Thoracic aorta (tissue), 2 donors: Measurements from ENCODE around the gene GPC6. TPM values are rescaled to one million over a fixed set of nuclear protein-coding genes. Genes with fewer than 3 reads are reported as not detected.

Source experiments
- ATAC-seq: fragments of 150-250 bp; one replicate; pipeline ENCODE4 v1.8.0; 2017; ENCODE audit warnings: low read depth; ENCODE audit not compliant: insufficient number of reproducible peaks, low FRiP score
- DNase-seq: peaks from one replicate; pipeline ENCODE4 v3.0.0-alpha.2; 2020; ENCODE audit warnings: low spot score
- H3K27ac ChIP-seq, 2 donors: fragments of 200-600 bp; sonication (generic); 1 replicate in 1 of 2; 2 replicates in 1 of 2; pipeline ENCODE4 v1.5.1; 2016; ENCODE audit warnings: mild to moderate bottlenecking in 2 of 2, moderate library complexity in 2 of 2
- H3K27me3 ChIP-seq: fragments of 200-600 bp; sonication (generic); replicated peaks from 2 replicates; pipeline ENCODE4 v1.6.0; 2016; ENCODE audit warnings: mild to moderate bottlenecking; ENCODE audit not compliant: insufficient read depth
- H3K36me3 ChIP-seq: fragments of 200-600 bp; sonication (generic); one replicate; pipeline ENCODE4 v1.5.1; 2016
- H3K4me1 ChIP-seq, 2 donors: fragments of 200-600 bp; sonication (generic); 1 replicate in 1 of 2; 2 replicates in 1 of 2; pipeline versions ENCODE4 v1.5.1 to v1.6.0; 2016; ENCODE audit warnings: low read depth in 2 of 2, mild to moderate bottlenecking in 1 of 2; ENCODE audit not compliant: control insufficient read depth in 1 of 2
- H3K4me3 ChIP-seq: fragments of 200-600 bp; sonication (generic); 2 replicates; pipeline ENCODE4 v1.5.1; 2016; ENCODE audit warnings: mild to moderate bottlenecking
- H3K9me3 ChIP-seq: fragments of 200-600 bp; sonication (generic); 2 replicates; pipeline ENCODE4 v1.5.1; 2016
- total RNA-seq, 2 donors: library from RNA; depleted of rRNA; stranded (reverse); fragments of >200 nt; gene quantifications; one replicate each; pipeline versions ENCODE4 v1.1.0 to v1.2.3, GENCODE V29; 2016
- TF ChIP-seq, protein P1 (sequence below): fragments of 200-600 bp; sonication (generic); IDR thresholded peaks from one replicate; pipeline ENCODE4 v1.5.1; 2019; ENCODE audit warnings: antibody characterized with exemption

Gene GPC6
- total RNA-seq, 2 donors from 2014 or later = 34.9 to 56.4 TPM

DNA sequence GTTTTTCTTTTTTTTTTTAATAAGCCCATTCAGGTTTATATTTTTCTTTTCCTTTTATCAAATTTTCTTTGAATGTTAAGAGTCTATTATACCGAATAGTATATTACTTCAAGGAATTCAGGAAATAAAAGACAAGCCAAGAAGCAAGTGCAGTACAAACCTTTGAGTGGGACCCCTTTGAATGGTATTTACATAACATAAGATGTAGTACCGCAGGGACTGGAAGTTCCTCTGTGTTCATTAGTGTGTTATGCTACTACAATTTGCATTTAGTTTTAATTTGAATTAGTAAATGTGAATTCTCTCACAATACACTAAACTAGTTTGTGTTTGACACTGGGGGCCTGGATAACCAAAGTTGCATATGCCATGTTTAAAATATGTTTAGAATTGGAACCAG, 913.4 kb downstream of the GPC6 start:
- no peaks in the 10 kb centered on the region for H3K9me3 ChIP-seq
- H3K36me3 ChIP-seq = no peaks in the 10 kb centered on the region
- DNase-seq = no peak
- TF ChIP-seq, protein P1, sequence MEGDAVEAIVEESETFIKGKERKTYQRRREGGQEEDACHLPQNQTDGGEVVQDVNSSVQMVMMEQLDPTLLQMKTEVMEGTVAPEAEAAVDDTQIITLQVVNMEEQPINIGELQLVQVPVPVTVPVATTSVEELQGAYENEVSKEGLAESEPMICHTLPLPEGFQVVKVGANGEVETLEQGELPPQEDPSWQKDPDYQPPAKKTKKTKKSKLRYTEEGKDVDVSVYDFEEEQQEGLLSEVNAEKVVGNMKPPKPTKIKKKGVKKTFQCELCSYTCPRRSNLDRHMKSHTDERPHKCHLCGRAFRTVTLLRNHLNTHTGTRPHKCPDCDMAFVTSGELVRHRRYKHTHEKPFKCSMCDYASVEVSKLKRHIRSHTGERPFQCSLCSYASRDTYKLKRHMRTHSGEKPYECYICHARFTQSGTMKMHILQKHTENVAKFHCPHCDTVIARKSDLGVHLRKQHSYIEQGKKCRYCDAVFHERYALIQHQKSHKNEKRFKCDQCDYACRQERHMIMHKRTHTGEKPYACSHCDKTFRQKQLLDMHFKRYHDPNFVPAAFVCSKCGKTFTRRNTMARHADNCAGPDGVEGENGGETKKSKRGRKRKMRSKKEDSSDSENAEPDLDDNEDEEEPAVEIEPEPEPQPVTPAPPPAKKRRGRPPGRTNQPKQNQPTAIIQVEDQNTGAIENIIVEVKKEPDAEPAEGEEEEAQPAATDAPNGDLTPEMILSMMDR = no peak
- no peaks in the 10 kb centered on the region for H3K27me3 ChIP-seq
- H3K4me1 ChIP-seq = no peaks in the 10 kb centered on the region
- H3K27ac ChIP-seq = no peak overlapping the region
- no peak overlapping the region for H3K4me3 ChIP-seq
- no peak for ATAC-seq

DNA sequence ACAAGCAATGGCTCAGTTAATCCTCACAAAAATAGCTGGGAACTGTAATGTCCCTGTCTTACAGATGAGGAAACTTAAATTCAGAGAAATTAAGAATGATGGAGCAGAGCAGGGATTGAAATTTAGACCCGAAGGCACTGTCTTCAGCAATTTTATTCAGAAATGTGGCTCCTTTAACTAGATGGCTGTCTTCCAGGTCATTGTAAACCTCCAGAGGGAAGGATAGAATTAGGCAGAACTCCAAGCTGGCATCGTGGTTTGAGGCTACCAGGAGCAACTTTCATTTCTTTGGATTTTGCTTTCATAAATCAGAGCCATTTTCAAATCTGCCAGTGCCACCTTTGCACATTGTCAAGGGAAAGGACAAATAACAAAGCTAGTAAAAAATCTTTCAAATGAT, 913.9 kb downstream of the GPC6 start:
- no peak for ATAC-seq
- Histone ChIP-seq H3K9me3 (no peaks in the 10 kb centered on the region), H3K4me1 (no peaks in the 10 kb centered on the region), H3K27me3 (no peaks in the 10 kb centered on the region), H3K27ac (no peak overlapping the region), H3K4me3 (no peak overlapping the region), H3K36me3 (no peaks in the 10 kb centered on the region)
- DNase-seq = no peak
- TF ChIP-seq, protein P1 = no peak

DNA sequence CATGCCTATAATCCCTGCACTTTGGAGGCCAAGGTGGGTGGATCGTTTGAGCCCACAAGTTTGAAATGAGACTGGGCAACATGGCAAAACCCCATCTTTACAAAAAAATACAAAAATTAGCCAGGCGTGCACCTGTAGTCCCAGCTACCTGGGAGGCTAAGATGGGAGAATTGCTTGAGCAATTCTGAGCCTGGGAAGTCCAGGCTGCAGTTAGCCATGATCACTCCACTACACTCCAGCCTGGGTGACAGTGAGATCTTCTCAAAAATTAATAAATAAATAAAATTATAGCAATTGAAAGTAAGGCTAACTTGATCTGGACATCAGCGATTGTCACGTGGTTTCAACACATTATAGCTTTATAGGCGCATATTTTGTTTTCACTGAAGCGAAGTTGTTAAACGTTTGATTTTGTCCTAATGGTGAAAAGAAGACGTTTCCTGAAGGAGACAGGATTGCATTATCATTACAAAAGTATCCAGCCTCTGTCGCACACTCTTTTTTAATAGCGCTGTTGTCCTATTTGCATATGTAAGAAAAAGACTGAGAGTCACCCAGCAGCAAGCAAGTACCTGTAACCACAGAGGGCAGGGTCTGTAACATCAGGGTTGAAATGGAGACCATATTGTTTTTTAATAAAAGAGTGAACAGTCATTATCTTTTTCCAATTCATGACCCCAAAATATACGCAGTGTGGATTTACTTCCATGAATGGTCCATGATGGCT, 917.2 kb downstream of the GPC6 start:
- H3K27me3 ChIP-seq = no peaks in the 10 kb centered on the region
- DNase-seq (no peak), ATAC-seq (no peak)
- TF ChIP-seq, protein P1 = no peak
- H3K4me1 ChIP-seq = no peaks in the 10 kb centered on the region
- H3K4me3 ChIP-seq = no peak overlapping the region
- no peaks in the 10 kb centered on the region for H3K36me3 ChIP-seq
- no peaks in the 10 kb centered on the region for H3K9me3 ChIP-seq
- no peak overlapping the region for H3K27ac ChIP-seq

DNA sequence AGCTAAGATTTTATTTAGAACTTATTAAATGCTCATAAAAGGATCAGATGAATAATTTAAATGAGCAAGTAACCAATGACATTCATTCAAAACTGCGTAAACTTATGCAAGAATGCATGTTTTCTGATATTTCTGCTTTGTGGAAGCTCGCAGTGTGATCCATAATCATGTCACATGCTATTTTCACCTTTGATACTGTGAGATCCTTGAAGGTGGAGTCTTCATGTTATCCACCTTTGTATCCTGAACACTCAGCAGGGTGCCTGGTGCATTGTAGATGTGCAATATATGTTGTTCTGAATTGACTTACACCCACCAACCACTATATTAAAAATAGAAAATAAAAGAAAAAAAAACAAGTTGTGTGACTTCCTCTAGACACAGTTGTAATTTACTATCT, 919.4 kb downstream of the GPC6 start:
- TF ChIP-seq, protein P1 = no peak
- H3K4me1 ChIP-seq = no peaks in the 10 kb centered on the region
- no peak overlapping the region for H3K27ac ChIP-seq
- no peak overlapping the region for H3K4me3 ChIP-seq
- no peaks in the 10 kb centered on the region for H3K9me3 ChIP-seq
- DNase-seq (no peak), ATAC-seq (no peak)
- H3K27me3 ChIP-seq = no peaks in the 10 kb centered on the region
- no peaks in the 10 kb centered on the region for H3K36me3 ChIP-seq

DNA sequence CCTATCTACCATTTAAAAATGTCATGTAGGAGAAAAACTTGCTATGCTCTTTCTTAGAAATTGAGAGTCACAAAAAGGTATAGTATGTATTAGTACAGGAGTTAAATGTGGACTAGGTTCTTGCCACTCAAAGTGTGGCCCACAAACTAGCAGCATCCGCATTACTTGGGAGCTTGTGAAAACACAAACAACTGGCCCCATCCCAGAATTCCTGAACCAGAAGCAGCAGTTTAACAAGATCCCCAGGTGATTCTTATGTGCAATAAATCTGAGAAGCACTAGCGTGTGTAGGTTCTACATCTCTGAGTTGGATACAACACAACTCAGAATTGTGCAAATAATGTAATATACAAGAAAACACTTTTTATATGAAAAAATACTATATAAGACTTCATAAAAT, 927.0 kb downstream of the GPC6 start:
- H3K27ac ChIP-seq = no peak overlapping the region
- TF ChIP-seq, protein P1 = no peak
- peaks cover 17 to 33% of the 10 kb centered on the region in 2 donors for H3K4me1 ChIP-seq
- H3K36me3 ChIP-seq = no peaks in the 10 kb centered on the region
- DNase-seq = no peak
- no peak overlapping the region for H3K4me3 ChIP-seq
- ATAC-seq = no peak
- H3K9me3 ChIP-seq = no peaks in the 10 kb centered on the region
- H3K27me3 ChIP-seq = no peaks in the 10 kb centered on the region
